ENCODE data around the gene FKBP15. TPM values are rescaled to one million over a fixed set of nuclear protein-coding genes. Genes with fewer than 3 reads are reported as not detected.

Gene FKBP15
- total RNA-seq, 1 experiment from 2014 or later, result 22.0 TPM

Other genes with a start within 250 kb of the FKBP15 start
- gene ZNF883, start 209.1 kb downstream of the FKBP15 start, total RNA-seq (2014; rRNA removed; shearing (Covaris generic)), result 4.7 and 5.7 TPM in 2 replicates
- 0.94 and 1.2 TPM in 2 replicates for gene ZFP37, start 164.6 kb downstream of the FKBP15 start, total RNA-seq (2014; rRNA removed; shearing (Covaris generic))
- gene SLC31A2, start 70.3 kb downstream of the FKBP15 start, total RNA-seq (2014; rRNA removed; shearing (Covaris generic)), result 8.3 and 9.4 TPM in 2 replicates
- gene SLC31A1, start 267 bp upstream of the FKBP15 start, total RNA-seq (2014; rRNA removed; shearing (Covaris generic)), result 11.7 and 14.0 TPM in 2 replicates
- gene CDC26, start 54.3 kb upstream of the FKBP15 start, total RNA-seq (2014; rRNA removed; shearing (Covaris generic)), result 54.7 and 57.7 TPM in 2 replicates
- 98.4 and 101 TPM in 2 replicates for gene PRPF4, start 54.4 kb upstream of the FKBP15 start, total RNA-seq (2014; rRNA removed; shearing (Covaris generic))
- gene RNF183, start 82.1 kb upstream of the FKBP15 start, total RNA-seq (2014; rRNA removed; shearing (Covaris generic)), result not detected in 2 replicates
- gene WDR31, start 119.0 kb upstream of the FKBP15 start, total RNA-seq (2014; rRNA removed; shearing (Covaris generic)), result 0.43 TPM in 1 of 2 replicates, not detected in the other
- gene BSPRY, start 128.3 kb upstream of the FKBP15 start, total RNA-seq (2014; rRNA removed; shearing (Covaris generic)), result not detected in 2 replicates
- 8.9 and 9.1 TPM in 2 replicates for gene HDHD3, start 155.7 kb upstream of the FKBP15 start, total RNA-seq (2014; rRNA removed; shearing (Covaris generic))
- 11.9 and 20.3 TPM in 2 replicates for gene ALAD, start 180.0 kb upstream of the FKBP15 start, total RNA-seq (2014; rRNA removed; shearing (Covaris generic))
- gene POLE3, start 189.4 kb upstream of the FKBP15 start, total RNA-seq (2014; rRNA removed; shearing (Covaris generic)), result 107 and 114 TPM in 2 replicates
- 0.20 and 0.37 TPM in 2 replicates for gene C9orf43, start 189.5 kb upstream of the FKBP15 start, total RNA-seq (2014; rRNA removed; shearing (Covaris generic))
- 51.4 and 52.0 TPM in 2 replicates for gene RGS3, start 242.4 kb upstream of the FKBP15 start, total RNA-seq (2014; rRNA removed; shearing (Covaris generic))

All from HT1080 (cell line).